NB4 (cell line): ENCODE measurements around the gene RUBCN.
"Not testable (repeated sequence)": the region's sequence is repeated elsewhere in the genome, so short reads cannot be mapped to it uniquely, and the experiment has no call there.

Experiments used
- DNase-seq: peaks from one replicate; pipeline ENCODE4 v3.0.0; 2010; ENCODE audit warnings: low read depth
- H3K4me3 ChIP-seq: one replicate; pipeline ENCODE4 v1.5.1; 2011; ENCODE audit warnings: mild to moderate bottlenecking, low read depth, low read length, moderate library complexity
- MYC ChIP-seq: IDR thresholded peaks from 2 replicates; pipeline ENCODE4 v1.6.1; 2011; ENCODE audit warnings: low read depth, low read length
- POLR2A ChIP-seq: IDR thresholded peaks from 2 replicates; pipeline ENCODE4 v1.6.1; 2011; ENCODE audit warnings: mild to moderate bottlenecking; ENCODE audit not compliant: insufficient read length; ENCODE audit errors: extremely low read depth
- TF ChIP-seq, protein P1 (sequence below): IDR thresholded peaks from 2 replicates; pipeline ENCODE4 v1.6.1; 2011; ENCODE audit warnings: low read depth, low read length
- TF ChIP-seq, protein P2 (sequence below): IDR thresholded peaks from one replicate; pipeline ENCODE4 v1.5.1; 2012; ENCODE audit warnings: low read depth, low read length

The RUBCN gene

GRCh38 chr3:197667968-197668367, 68.7 kb downstream of the RUBCN start:
- TF ChIP-seq MYC (no peak), POLR2A (no peak)
- TF ChIP-seq, protein P1, sequence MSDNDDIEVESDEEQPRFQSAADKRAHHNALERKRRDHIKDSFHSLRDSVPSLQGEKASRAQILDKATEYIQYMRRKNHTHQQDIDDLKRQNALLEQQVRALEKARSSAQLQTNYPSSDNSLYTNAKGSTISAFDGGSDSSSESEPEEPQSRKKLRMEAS, result no peak
- TF ChIP-seq, protein P2, sequence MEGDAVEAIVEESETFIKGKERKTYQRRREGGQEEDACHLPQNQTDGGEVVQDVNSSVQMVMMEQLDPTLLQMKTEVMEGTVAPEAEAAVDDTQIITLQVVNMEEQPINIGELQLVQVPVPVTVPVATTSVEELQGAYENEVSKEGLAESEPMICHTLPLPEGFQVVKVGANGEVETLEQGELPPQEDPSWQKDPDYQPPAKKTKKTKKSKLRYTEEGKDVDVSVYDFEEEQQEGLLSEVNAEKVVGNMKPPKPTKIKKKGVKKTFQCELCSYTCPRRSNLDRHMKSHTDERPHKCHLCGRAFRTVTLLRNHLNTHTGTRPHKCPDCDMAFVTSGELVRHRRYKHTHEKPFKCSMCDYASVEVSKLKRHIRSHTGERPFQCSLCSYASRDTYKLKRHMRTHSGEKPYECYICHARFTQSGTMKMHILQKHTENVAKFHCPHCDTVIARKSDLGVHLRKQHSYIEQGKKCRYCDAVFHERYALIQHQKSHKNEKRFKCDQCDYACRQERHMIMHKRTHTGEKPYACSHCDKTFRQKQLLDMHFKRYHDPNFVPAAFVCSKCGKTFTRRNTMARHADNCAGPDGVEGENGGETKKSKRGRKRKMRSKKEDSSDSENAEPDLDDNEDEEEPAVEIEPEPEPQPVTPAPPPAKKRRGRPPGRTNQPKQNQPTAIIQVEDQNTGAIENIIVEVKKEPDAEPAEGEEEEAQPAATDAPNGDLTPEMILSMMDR, result no peak
- DNase-seq, result no peak
- no peak overlapping the region for H3K4me3 ChIP-seq

DNA sequence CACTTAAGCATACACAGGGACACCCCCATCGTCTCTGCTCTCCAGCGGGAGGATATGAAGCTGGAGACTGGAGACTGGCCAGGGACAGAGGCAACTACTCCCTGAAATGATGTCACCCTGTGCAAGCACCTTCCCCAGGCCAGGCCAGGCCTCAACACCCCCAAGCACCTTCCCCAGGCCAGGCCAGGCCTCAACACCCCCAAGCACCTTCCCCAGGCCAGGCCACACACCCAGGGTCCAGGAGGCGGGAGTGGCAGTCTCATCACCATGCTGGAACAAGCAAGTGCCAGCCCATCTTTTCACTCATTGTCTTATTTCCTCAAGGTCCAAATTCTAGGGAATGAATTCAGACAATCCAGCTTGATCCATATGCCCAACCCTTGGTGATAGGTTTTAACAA, 69.4 kb downstream of the RUBCN start:
- DNase-seq, H3K4me3 ChIP-seq: not testable (repeated sequence)

DNA sequence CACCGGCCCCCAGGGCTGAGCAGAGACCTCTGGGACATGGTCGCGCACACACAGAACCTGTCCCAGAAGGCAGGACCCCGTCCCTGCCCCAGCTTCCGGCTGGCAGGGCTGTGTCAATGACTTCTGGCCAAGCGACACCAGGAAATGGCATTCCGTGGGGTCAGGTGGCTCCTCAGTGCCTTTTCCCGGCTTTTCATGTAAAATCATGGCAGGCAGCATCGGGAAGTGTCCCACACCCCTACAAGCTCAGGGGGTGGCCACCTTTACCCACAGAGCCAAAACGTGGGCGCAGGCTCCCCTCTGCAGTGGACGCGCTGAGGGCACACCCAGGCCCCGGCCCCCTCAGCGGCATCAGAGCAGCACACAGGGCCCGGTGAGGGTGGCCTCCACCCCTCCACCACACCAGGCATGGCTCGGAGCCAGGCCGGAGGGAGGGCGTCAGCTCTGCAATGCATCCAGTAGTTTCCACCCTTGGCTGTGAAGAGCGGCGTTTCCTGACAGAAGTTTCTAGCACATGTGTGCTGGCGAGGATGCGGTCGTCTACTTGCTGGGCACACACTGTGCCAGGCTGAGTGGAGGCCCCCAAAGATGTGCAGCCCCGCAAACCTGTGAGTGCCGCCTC, 70.4 kb downstream of the RUBCN start:
- not testable (repeated sequence) for DNase-seq, H3K4me3 ChIP-seq

DNA sequence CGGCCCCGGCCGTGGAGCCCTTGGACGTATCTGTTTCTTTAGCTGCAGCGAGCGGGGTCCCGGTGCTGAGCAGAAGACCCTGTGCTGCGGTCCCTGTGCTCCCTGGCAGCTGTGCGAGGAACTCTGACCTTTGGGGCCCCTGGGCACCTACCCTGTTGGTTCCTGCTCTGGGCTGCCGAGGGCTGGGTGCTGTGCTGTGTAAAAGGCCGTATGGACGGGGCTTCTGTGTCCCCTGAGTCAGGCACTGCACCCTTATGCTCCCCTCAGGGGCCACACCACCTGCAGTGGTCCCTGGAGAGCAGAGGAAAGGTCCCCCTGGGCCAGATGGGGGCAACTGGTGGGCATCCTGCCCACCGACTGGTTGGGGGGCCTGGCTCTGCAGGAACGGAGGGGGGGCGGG, 71.2 kb downstream of the RUBCN start:
- H3K4me3 ChIP-seq, DNase-seq: not testable (repeated sequence)

GRCh38 chr3:197665142-197665491, 71.6 kb downstream of the RUBCN start:
- not testable (repeated sequence) for DNase-seq, H3K4me3 ChIP-seq

GRCh38 chr3:197664414-197665141, 72.1 kb downstream of the RUBCN start:
- not testable (repeated sequence) for H3K4me3 ChIP-seq, DNase-seq

DNA sequence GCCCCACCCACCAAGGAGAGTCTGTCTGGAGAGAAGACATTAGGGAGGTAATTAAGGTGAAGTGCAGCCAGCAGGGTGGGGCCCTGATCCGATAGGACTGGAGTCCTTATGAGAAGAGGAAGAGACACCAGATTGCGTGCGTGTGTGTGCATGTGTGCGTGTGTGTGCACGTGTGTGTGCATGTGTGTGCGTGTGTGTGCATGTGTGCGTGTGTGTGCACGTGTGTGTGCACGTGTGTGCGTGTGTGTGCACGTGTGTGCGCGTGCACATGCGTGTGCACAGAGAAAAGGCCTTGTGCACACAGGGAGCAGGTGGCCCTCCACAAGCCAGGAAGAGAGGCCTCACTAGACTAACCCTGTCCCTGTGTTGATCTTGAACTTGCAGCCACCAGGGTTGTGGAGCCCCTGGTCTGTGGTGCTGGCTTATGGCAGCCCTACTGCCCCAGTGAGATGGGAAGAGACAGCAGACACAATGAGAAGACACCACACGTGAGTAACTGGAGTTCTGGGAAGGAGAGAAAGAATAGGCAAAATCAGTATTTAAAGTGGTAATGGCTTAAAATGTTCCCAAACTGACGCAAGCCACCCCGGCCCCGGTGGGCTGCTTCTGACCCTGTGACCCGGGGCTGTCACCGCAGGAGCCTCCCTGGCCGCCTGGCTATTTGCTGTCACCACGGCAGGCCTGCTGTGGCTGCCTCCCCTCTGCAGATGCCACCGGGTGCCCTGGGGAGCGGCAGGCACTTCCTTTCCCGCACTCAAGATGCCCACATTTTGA, 73.2 kb downstream of the RUBCN start:
- DNase-seq, H3K4me3 ChIP-seq: not testable (repeated sequence)

- H3K4me3 ChIP-seq, DNase-seq: not testable (repeated sequence)
Measured at GRCh38 chr3:197662352-197662751, 74.4 kb downstream of the RUBCN start.

DNA sequence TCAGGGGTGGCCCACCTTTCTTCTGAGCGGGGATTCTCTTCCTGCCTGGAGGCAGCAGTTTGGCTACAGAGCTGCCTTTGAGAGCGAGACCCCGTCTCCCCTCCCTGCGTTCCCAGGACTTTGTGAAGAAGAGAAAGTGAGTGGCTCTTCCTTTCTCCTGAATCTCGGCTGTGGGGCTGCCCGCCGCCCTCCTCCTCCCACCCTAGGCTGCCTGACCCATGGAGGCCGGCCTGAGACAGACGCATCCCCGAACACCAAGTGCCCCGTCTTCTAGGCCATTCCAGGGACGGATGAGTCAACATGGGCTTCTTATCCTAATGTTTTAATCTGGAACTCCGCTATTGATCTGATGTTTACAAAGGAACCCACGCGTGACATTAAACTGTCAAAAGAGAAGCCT, 74.8 kb downstream of the RUBCN start:
- H3K4me3 ChIP-seq, DNase-seq: not testable (repeated sequence)

DNA sequence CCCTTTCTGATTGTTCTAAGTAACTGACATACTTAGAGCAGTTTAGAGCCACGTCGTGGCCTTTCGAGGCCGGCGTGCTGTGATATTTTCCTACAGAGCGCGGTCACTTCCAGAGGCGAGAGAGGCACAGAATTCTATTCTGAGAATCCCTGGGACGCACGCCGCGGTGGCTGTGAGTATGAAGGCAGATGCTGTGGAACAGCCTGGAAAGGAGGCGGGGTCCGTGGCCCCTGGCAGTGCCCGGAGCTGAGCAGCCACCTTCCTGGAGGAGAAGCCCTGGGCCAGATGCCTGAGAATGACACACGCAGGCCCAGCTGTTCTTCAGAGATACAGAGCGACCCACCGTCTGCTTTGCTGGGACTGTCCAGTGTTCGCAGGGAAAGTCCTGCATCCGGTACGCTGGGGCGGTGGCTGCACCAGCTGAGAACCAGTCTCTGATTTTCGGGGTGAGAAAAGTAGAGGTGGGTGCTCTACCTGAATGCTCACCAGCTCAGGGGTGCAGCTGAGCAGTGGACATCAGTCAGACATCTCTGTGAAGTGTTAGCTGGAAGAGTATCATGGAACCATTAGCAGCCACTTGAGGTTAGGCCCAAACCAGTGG, 75.4 kb downstream of the RUBCN start:
- H3K4me3 ChIP-seq, DNase-seq: not testable (repeated sequence)

GRCh38 chr3:197659701-197660100, 77.0 kb downstream of the RUBCN start:
- not testable (repeated sequence) for DNase-seq, H3K4me3 ChIP-seq

DNA sequence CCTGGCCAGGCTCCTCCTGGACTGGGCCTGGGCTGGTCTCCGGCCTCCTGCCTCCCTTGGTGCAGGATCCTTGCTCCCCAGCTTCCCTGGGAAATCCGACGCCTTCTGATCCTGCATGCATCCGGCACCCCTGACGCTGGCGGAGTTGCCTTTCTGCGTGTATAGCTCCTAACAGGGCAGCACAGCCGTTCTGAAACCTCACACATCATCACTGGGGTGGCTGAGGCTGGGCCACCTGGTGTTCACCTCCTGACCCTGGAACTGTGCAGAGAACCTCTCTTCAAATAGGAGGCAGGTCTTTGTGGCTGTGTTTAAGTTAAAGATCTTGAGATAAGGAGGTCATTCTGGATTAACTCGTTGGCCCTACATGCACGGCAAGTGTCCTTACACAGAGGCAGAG, 77.6 kb downstream of the RUBCN start:
- not testable (repeated sequence) for H3K4me3 ChIP-seq

GRCh38 chr3:197658706-197659105, 78.0 kb downstream of the RUBCN start:
- H3K4me3 ChIP-seq, DNase-seq: not testable (repeated sequence)

More for the DNA sequence above, 77.6 kb downstream of the RUBCN start:
- not testable (repeated sequence) for DNase-seq

DNA sequence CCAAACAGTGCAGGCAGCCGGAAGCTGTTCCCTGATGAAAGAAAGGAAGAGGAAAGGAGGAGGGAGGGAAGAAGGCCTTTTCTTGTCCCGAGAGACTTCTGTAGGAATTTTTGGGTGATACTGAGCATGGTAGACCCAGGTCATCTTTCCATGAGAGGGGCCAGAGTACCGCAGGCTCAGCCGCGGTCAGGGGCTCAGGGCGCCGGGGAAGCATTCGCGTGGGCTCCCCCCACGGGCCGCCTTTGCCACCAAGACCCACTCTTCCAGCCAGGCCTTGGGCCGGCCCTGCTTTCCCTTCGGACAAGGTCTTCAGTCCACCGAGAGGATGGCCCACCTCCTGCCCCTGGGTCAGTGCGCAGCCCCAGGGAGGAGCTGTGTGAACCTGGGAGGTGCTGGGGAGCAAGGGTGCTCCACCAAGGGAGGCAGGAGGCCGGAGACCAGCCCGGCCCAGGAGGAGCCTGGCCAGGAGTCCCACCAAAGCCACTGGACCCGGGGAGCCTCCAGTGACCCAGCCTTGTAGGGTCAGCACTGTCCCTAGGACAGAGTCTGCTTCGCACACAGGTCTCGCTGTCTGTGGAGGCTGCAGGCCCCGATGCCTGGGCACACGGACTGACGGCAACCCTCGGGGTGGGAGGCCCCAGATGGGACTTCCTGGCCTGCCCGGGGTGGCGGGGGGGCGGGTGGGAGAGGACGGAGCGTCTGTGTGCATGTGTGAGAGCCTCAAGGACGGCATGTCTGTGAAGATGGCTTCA, 79.0 kb downstream of the RUBCN start:
- DNase-seq, H3K4me3 ChIP-seq: not testable (repeated sequence)

DNA sequence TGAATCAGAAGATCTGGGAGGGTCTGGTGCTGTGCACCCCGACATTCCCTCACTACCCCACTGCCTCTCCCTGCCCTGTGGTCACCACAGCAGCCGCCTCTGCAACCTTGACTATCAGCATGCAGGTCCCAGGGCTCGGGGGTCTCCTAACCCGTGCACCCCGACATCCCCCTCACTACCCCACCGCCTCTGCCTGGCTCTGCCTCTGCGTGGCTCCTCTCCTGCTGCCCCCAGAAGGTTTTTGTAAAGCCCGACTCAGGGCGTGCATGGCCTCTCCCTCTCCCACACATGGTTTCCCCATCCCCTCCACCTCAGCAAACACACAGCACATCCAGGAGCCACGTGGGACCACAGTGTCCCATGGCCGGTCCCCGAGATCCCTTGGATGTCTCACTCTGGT, 79.7 kb downstream of the RUBCN start:
- not testable (repeated sequence) for H3K4me3 ChIP-seq, DNase-seq

DNA sequence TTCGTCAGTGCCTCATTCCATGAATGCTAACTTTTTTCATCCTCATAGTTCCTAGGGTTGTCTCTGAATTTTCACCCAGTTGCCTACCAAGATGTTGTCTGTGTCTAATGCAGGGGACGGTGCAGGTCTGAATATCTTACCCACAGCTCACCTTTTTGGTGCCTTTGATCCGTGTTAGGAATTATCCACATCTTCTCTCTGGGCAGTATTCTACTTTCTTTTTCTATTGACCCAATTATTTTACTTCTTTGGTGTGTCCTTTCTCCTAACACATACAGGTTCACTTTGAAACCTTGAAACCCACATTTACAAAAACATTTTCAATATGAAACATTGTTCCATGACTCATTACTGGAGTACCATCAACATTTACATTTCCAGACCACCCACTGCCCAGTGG, 80.6 kb downstream of the RUBCN start:
- H3K4me3 ChIP-seq, DNase-seq: not testable (repeated sequence)

DNA sequence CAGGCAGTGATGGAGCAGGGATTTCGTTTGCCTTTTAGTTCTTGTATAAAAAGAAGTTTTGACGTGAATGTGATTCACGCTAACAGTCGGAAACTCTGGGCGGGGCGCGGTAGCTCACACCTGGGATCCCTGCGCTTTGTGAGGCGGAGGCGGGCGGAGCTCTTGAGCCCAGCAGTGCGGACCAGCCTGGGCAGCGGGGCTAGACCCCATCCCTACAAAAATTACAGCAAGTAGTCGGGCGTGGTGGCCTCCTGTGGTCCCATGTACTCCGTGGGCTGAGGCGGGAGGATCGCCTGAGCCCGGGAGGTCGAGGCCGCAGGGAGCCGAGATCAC, 81.7 kb downstream of the RUBCN start:
- not testable (repeated sequence) for H3K4me3 ChIP-seq

More for the DNA sequence above, 81.7 kb downstream of the RUBCN start:
- DNase-seq, result not testable (repeated sequence)
